Activated B cell treated with CpG ODN at 0.5 μM for 24 hours (primary cell): Measurements from ENCODE around the gene STX18. TPM values are rescaled to one million over a fixed set of nuclear protein-coding genes. Genes with fewer than 3 reads are reported as not detected.

Experiments used
- ATAC-seq: fragments of 200-7000 bp; cut with Tn5 transposase; one replicate; pipeline ENCODE4 v1.10.0; 2021; ENCODE audit warnings: low read depth, mild to moderate bottlenecking, moderate library complexity
- CTCF ChIA-PET: fragments of 350-600 bp; sonication (Branson Sonifier 250); formaldehyde crosslinking; loops from one replicate; lab custom pipeline; 2021; ENCODE audit warnings: antibody characterized with exemption; lab: Charles Lee
- POLR2A ChIA-PET: fragments of 350-600 bp; sonication (Branson Sonifier 250); formaldehyde crosslinking; loops from one replicate; lab custom pipeline; 2021; ENCODE audit warnings: antibody characterized with exemption; lab: Charles Lee
- DNase-seq: peaks from one replicate; pipeline ENCODE4 v3.0.0; 2022
- H3K27ac Mint-ChIP-seq: one replicate; pipeline ENCODE4 v1.8.0; 2020; ENCODE audit warnings: mixed read lengths
- H3K27me3 Mint-ChIP-seq: one replicate; pipeline ENCODE4 v1.8.0; 2021; ENCODE audit warnings: mixed read lengths
- H3K36me3 Mint-ChIP-seq: one replicate; pipeline ENCODE4 v1.8.0; 2021; ENCODE audit warnings: low read depth, mixed read lengths
- H3K4me1 Mint-ChIP-seq: one replicate; pipeline ENCODE4 v1.8.0; 2021; ENCODE audit warnings: mixed read lengths
- H3K4me3 Mint-ChIP-seq: one replicate; pipeline ENCODE4 v1.8.0; 2020; ENCODE audit warnings: mild to moderate bottlenecking, mixed read lengths
- H3K9me3 Mint-ChIP-seq: one replicate; pipeline ENCODE4 v1.8.0; 2020; ENCODE audit warnings: mixed read lengths
- CTCF ChIP-seq: fragments of 200-600 bp; IDR thresholded peaks from one replicate; pipeline ENCODE4 v1.8.0; 2022; ENCODE audit warnings: antibody characterized with exemption, mild to moderate bottlenecking
- intact Hi-C: fragments of 100-400 bp; cut with micrococcal nuclease; formaldehyde crosslinking; loops from one replicate; pipeline ENCODE4 v1.15.1; 2024
- total RNA-seq: library from RNA; stranded (reverse); gene quantifications from 2 replicates; pipeline ENCODE4 v1.2.3, GENCODE V29; 2022

The STX18 gene
- total RNA-seq, 1 donor from 2014 or later, result 27.1 TPM

GRCh38 chr4:4504783-4505182, 37.1 kb downstream of the STX18 start:
- Mint-ChIP-seq H3K27ac (no peak overlapping the region), H3K4me3 (no peak overlapping the region), H3K4me1 (peaks cover 17% of the 10 kb centered on the region), H3K9me3 (no peaks in the 10 kb centered on the region), H3K27me3 (no peaks in the 10 kb centered on the region), H3K36me3 (peaks cover 25% of the 10 kb centered on the region)
- DNase-seq (no peak), ATAC-seq (no peak)
- ChIA-PET CTCF (no interaction called here), POLR2A (no interaction called here)
- no peak for TF ChIP-seq CTCF
- intact Hi-C loops, result no loop called here

DNA sequence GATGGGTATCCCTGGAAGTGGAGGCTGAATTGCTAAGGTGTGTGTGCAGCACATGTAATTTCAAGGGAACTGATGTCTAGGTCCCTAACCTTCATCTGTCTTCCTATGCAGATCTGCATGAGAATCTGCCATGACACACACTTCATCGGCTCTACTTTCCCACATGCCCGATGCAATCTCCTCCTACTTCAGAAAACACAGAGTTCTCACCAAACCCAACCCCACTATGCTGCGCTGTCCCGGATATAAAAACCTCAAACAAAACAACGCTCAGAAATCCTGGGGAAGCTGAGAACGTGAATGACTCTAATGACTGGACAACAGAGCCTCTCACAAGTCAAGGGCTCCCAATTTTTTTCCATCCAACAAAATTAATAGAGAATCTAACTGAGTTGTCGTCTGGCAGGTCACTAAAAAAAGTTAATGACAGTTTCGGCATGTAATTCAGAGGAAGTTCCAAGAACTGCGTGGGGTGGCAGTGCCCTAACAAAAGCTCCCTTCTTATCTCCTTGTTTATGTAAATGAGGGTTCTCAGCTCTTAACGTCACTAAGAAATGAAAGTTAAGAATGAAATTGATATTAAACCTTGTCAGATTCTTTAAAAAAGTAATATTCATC, 39.0 kb downstream of the STX18 start:
- Mint-ChIP-seq H3K9me3 (no peaks in the 10 kb centered on the region), H3K27ac (no peak overlapping the region), H3K27me3 (no peaks in the 10 kb centered on the region), H3K36me3 (peaks cover 12% of the 10 kb centered on the region), H3K4me3 (peak overlapping the region; percentile 35), H3K4me1 (peaks cover 8% of the 10 kb centered on the region)
- POLR2A ChIA-PET, result interaction anchor here (0.7 kb wide), 1 partner anchor 39 kb away, joined by 3 read pairs; the partner anchor contains the start of gene STX18
- ATAC-seq (no peak), DNase-seq (no peak)
- intact Hi-C loops, result no loop called here
- CTCF ChIA-PET, result no interaction called here
- no peak for TF ChIP-seq CTCF

- TF ChIP-seq CTCF, result no peak
- peaks cover 8% of the 10 kb centered on the region for H3K4me1 Mint-ChIP-seq
- H3K36me3 Mint-ChIP-seq, result peaks cover 4% of the 10 kb centered on the region
- H3K4me3 Mint-ChIP-seq, result no peak overlapping the region
- H3K27me3 Mint-ChIP-seq, result no peaks in the 10 kb centered on the region
- no peak overlapping the region for H3K27ac Mint-ChIP-seq
- CTCF ChIA-PET, result no interaction called here
- ATAC-seq, result no peak
- H3K9me3 Mint-ChIP-seq, result no peaks in the 10 kb centered on the region
- POLR2A ChIA-PET, result no interaction called here
- DNase-seq, result no peak
- intact Hi-C loops, result no loop called here
Measured at GRCh38 chr4:4501679-4502078, 40.2 kb downstream of the STX18 start.

GRCh38 chr4:4499438-4500123, 42.3 kb downstream of the STX18 start:
- intact Hi-C loops, result no loop called here
- ATAC-seq, result no peak
- H3K27me3 Mint-ChIP-seq, result no peaks in the 10 kb centered on the region
- no peaks in the 10 kb centered on the region for H3K36me3 Mint-ChIP-seq
- POLR2A ChIA-PET, result no interaction called here
- peaks cover 8% of the 10 kb centered on the region for H3K4me1 Mint-ChIP-seq
- no peaks in the 10 kb centered on the region for H3K9me3 Mint-ChIP-seq
- DNase-seq, result no peak
- CTCF ChIA-PET, result interaction anchor here (0.6 kb wide), 1 partner anchor 13 kb away, joined by 3 read pairs; no protein-coding TSS in a partner anchor
- TF ChIP-seq CTCF, result no peak
- H3K27ac Mint-ChIP-seq, result no peak overlapping the region
- no peak overlapping the region for H3K4me3 Mint-ChIP-seq

GRCh38 chr4:4496592-4497372, 45.1 kb downstream of the STX18 start:
- Mint-ChIP-seq H3K4me3 (no peak overlapping the region), H3K36me3 (no peaks in the 10 kb centered on the region), H3K27me3 (no peaks in the 10 kb centered on the region), H3K4me1 (peaks cover 14% of the 10 kb centered on the region), H3K27ac (no peak overlapping the region), H3K9me3 (no peaks in the 10 kb centered on the region)
- intact Hi-C loops, result no loop called here
- no peak for ATAC-seq
- DNase-seq, result no peak
- TF ChIP-seq CTCF, result no peak
- ChIA-PET POLR2A (no interaction called here), CTCF (no interaction called here)
